Measurements from ENCODE around the gene COL15A1.

COL15A1 gene

GRCh38 chr9:99112750-99113413, 169.2 kb downstream of the COL15A1 start:
- Mint-ChIP-seq H3K4me1 (ENCODE audit: low read depth) (peaks cover 67% of the 10 kb centered on the region), H3K27ac (peak overlapping the region; percentile 37), H3K36me3 (ENCODE audit: low read depth) (peaks cover 44% of the 10 kb centered on the region), H3K9me3 (no peaks in the 10 kb centered on the region), H3K27me3 (ENCODE audit: low read depth) (no peaks in the 10 kb centered on the region), H3K4me3 (peak overlapping the region; percentile 54)
- no peak for DNase-seq (ENCODE audit: low spot score)

GRCh38 chr9:99113414-99114048, 169.8 kb downstream of the COL15A1 start:
- Mint-ChIP-seq H3K36me3 (ENCODE audit: low read depth) (peaks cover 40% of the 10 kb centered on the region), H3K9me3 (no peaks in the 10 kb centered on the region), H3K4me3 (peak overlapping the region; percentile 54), H3K27me3 (ENCODE audit: low read depth) (no peaks in the 10 kb centered on the region), H3K4me1 (ENCODE audit: low read depth) (peaks cover 66% of the 10 kb centered on the region), H3K27ac (peak overlapping the region; percentile 37)
- DNase-seq (ENCODE audit: low spot score) = no peak

- peaks cover 38% of the 10 kb centered on the region for H3K36me3 Mint-ChIP-seq (ENCODE audit: low read depth)
- H3K9me3 Mint-ChIP-seq = no peaks in the 10 kb centered on the region
- H3K27ac Mint-ChIP-seq = no peak overlapping the region
- no peaks in the 10 kb centered on the region for H3K27me3 Mint-ChIP-seq (ENCODE audit: low read depth)
- DNase-seq (ENCODE audit: low spot score) = no peak
- H3K4me1 Mint-ChIP-seq (ENCODE audit: low read depth) = peaks cover 66% of the 10 kb centered on the region
- H3K4me3 Mint-ChIP-seq = peak overlapping the region; percentile 22
These were observed 170.3 kb downstream of the COL15A1 start for GRCh38 chr9:99114049-99114440.

- no peaks in the 10 kb centered on the region for H3K27me3 Mint-ChIP-seq (ENCODE audit: low read depth)
- no peak overlapping the region for H3K27ac Mint-ChIP-seq
- no peaks in the 10 kb centered on the region for H3K9me3 Mint-ChIP-seq
- H3K4me1 Mint-ChIP-seq (ENCODE audit: low read depth) = peaks cover 67% of the 10 kb centered on the region
- peaks cover 32% of the 10 kb centered on the region for H3K36me3 Mint-ChIP-seq (ENCODE audit: low read depth)
- H3K4me3 Mint-ChIP-seq = no peak overlapping the region
- DNase-seq (ENCODE audit: low spot score) = no peak
These were observed 171.3 kb downstream of the COL15A1 start for GRCh38 chr9:99114846-99115500.

- Mint-ChIP-seq H3K36me3 (ENCODE audit: low read depth) (peaks cover 30% of the 10 kb centered on the region), H3K27me3 (ENCODE audit: low read depth) (no peaks in the 10 kb centered on the region), H3K9me3 (no peaks in the 10 kb centered on the region), H3K4me1 (ENCODE audit: low read depth) (peaks cover 72% of the 10 kb centered on the region), H3K27ac (no peak overlapping the region), H3K4me3 (no peak overlapping the region)
- DNase-seq (ENCODE audit: low spot score) = no peak
These were observed 172.3 kb downstream of the COL15A1 start for GRCh38 chr9:99116003-99116411.

GRCh38 chr9:99118782-99119466, 175.2 kb downstream of the COL15A1 start:
- Mint-ChIP-seq H3K27ac (peak overlapping the region; percentile 90), H3K4me1 (ENCODE audit: low read depth) (peaks cover 64% of the 10 kb centered on the region), H3K36me3 (ENCODE audit: low read depth) (peaks cover 32% of the 10 kb centered on the region), H3K27me3 (ENCODE audit: low read depth) (no peaks in the 10 kb centered on the region), H3K9me3 (no peaks in the 10 kb centered on the region), H3K4me3 (peak overlapping the region; percentile 83)
- peak; percentile 46 for DNase-seq (ENCODE audit: low spot score)

- no peak for DNase-seq (ENCODE audit: low spot score)
- Mint-ChIP-seq H3K4me3 (peak overlapping the region; percentile 83), H3K27me3 (ENCODE audit: low read depth) (no peaks in the 10 kb centered on the region), H3K36me3 (ENCODE audit: low read depth) (peaks cover 30% of the 10 kb centered on the region), H3K9me3 (no peaks in the 10 kb centered on the region), H3K27ac (no peak overlapping the region), H3K4me1 (ENCODE audit: low read depth) (peaks cover 61% of the 10 kb centered on the region)
These were observed 176.4 kb downstream of the COL15A1 start for GRCh38 chr9:99119976-99120655.
